Stimulated activated CD8-positive, alpha-beta memory T cell treated with anti-CD3 and anti-CD28 coated beads, Interleukin-12 subunit alpha, Interleukin-12 subunit beta, amount 100 ng/mL, for 24 hours (primary cell): Measurements from ENCODE around the gene DPPA5.
"Not testable (repeated sequence)": the region's sequence is repeated elsewhere in the genome, so short reads cannot be mapped to it uniquely, and the experiment has no call there.

ENCODE experiments used
- DNase-seq: peaks from one replicate; pipeline ENCODE4 v3.0.0-alpha.2; 2020; ENCODE audit errors: extremely low read depth

The DPPA5 gene

DNA sequence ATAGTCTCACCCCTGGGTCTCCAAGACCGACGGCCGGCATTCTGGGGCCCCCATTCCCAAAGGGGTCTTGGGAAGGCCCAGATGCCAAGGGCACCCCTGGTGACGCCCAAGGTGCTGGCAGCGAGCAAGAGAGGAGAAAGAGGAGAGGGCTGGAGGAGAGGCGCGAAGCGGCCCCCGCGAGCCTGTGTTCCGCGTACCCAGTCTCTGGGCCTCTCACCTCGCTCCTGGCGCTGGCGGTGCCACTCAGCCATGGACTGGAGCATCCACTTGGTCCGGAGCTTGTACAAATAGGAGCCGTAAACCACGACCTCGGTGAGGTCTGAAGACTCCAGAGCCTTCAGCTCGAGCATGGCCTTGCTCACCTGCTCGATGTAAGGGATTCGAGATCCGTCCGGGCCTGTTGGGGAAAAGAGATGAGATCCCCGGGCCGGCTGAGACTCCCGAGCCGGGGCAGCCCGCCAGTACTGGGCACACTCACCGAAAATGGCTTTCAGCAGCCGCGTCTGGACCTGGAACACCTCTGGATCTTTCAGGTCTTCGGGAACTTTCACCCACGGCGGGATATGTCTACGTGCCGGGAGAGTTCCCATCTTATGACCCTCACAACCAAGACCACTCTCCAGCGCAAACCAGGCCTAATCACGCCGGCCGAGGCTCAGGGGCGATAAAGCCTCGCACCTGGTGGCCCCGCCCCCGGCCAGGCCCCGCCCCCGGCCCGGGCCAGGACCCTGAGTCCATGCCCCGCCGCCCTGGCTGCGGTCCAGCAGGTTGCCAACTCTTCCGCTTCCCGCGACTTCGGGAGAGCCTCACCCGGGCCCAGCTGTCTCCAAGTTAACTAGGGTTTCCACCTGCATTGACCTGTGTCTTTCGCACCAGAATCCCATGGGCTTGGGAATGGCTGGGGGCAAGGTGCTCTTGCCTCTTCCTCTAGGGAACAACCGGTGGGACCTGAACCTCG is at the start of gene DPPA5:
TSS of gene DPPA5 (minus strand) at position 641 of the 958 bp plus-strand sequence. CDS start at position 590, 51 bp downstream.
- no peak for DNase-seq

GRCh38 chr6:73400656-73401055 is 46.6 kb upstream of the DPPA5 start:
- no peak for DNase-seq

DNA sequence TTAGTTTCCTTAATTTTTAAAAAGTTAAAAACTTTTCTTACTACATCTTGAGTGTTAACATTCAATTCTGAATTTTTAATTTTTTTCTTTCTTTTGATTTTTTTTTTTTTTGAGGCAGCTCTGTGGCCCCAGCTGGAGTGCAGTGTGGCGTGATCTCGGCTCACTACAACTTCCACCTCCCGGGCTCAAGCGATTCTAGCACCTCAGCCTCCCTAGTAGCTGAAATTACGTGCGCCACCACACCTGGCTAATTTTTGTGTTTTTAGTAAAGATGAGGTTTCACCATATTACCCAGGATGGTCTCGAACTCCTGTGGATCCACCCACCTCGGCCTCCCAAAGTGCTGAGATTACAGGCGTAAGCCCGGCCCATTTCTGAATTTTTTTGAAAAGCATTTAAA is 41.8 kb upstream of the DPPA5 start:
- DNase-seq, result no peak

GRCh38 chr6:73394577-73395354 is 40.7 kb upstream of the DPPA5 start, which contains the start of gene DDX43:
TSS of gene DDX43 (plus strand) at chr6:73394828. CDS start at chr6:73394906, 78 bp downstream.
- no peak for DNase-seq

DNA sequence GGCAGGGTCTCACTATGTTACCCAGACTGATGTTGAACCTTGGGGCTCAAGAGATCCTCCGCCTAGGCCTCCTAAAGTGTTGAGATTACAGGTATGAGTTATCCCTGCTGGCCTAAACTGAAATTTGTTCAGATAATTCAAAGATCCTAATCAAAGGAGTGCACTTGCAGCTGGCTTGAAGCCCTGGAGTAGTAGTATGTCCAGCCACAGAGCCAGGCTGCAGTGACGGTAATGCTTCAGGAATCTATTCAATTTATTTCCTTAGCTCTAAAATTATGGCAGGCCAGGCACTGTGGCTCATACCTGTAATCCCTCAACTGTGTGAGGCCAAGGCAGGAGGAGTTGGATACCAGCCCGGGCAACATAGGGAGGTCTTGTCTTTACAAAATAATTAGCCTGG is 39.2 kb upstream of the DPPA5 start:
- DNase-seq, result no peak

- not testable (repeated sequence) for DNase-seq
These were observed 38.1 kb upstream of the DPPA5 start for GRCh38 chr6:73392188-73392587.

- DNase-seq, result no peak
These were observed 37.6 kb upstream of the DPPA5 start for GRCh38 chr6:73391675-73392074.

- DNase-seq, result no peak
These were observed 35.8 kb upstream of the DPPA5 start for GRCh38 chr6:73389854-73390253.

DNA sequence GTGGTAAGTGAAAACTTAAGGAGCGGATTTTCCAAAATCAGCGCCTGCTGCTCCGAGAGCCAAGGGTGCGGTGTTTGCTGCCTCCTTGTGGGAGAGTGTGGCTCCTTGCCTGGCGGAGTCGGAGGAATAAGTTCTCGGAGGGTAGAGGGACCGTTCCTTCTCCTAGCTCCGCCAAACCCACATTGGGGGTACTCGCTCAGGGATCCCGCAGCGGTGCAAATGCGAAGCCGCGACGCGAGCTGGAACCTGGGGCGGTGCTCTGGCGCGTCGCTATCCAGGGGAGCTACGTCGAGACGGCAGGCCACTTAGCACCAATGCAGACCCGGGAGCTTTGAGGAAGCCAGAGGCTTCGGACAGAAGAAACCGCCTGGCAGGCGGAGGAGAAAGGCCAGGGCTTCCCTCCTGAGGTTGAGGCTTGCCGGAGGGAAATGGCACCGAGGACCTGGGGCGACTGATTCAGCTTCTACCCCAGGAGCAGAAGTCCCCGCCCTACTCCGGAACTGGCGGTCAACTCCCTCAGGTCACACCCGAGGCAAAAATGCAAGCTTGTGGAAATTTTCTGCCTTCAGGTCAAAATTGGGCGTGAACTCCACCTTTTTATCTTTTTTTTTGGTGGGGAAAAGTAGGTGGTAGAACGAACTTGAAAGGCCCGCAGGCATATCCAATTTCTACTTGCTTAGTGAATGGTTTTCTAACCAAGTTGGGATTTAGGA is 34.9 kb upstream of the DPPA5 start:
- DNase-seq, result no peak

DNA sequence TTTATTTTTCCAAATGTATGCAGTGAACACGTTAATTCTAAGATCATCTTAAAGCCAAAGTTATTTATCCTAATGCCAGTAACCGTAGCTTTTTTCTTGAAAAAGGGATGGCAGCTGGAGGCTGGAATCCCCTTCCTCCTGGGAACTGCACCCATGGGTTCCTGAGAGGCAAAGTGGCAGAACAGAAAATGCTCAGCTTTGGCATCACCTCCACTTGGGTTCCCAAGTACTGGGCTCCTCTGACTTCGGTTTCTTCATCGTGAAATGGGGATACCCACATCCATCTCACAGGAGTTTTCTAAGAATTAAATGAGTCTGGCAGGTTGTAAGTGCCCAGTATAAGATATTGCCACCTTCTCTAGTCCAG is 34.3 kb upstream of the DPPA5 start:
- no peak for DNase-seq

DNA sequence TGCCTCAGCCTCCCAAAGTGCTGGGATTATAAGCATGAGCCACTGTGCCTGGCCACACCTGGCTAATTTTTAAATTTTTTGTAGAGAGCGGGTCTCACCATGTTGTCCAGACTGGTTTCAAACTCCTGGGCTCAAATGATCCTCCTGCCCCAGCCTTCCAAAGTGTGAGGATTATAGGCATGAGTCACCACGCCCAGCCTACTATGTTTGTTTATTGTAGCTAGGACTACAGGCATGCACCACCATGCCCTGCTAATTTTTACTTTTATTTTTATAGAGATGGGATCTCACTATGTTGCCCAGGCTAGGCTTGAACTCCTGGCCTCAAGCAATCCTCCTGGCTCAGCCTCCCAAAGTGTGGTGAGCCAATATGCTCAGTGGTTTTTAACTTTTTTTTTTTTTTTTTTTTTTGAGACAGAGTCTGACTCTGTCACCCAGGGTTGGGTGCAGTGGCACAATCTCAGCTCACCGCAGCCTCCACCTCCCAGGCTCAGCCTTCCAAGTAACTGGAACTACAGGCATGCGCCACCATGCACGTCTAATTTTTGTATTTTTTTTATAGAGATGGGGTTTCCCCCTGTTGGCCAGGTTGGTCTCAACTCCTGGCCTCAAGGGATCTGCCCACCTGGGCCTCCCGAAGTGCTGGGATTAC is 28.5 kb upstream of the DPPA5 start:
- DNase-seq, result no peak

DNA sequence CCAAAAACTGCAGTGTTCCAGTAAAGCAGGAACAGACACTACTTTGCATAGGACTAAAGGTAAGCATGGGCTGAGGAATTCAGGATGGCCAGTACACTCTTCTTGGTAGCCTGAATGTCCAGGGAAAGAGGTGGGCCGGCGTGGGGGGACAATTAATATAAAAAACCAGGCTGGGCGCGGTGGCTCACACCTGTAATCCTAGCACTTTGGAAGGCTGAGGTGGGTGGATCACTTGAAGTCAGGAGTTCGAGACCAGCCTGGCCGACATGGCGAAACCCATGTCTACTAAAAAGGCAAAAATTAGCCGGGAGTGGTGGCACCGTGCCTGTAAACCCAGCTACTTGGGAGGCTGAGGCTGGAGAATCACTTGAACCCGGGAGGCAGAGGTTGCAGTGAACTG is 27.5 kb upstream of the DPPA5 start:
- DNase-seq, result not testable (repeated sequence)

GRCh38 chr6:73377225-73377624 is 23.1 kb upstream of the DPPA5 start:
- no peak for DNase-seq

DNA sequence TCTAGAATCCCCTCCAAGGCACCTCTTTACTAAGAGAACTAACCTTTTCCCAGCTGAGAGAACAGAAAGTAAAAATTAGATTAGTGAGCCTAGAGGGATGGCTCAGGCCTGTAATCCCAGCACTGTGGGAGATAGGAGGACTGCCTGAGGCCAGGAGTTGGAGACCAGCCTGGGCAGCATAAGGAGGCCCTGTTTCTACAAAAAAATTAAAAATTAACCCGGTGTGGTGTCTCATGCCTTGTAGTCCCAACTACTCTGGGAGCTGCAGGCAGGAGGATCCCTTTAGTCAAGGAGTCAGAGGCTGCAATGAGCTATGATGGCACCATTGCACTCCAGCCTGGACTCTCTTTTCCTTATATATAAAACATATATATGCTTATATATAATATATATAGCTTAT is 21.1 kb upstream of the DPPA5 start:
- DNase-seq, result no peak

DNA sequence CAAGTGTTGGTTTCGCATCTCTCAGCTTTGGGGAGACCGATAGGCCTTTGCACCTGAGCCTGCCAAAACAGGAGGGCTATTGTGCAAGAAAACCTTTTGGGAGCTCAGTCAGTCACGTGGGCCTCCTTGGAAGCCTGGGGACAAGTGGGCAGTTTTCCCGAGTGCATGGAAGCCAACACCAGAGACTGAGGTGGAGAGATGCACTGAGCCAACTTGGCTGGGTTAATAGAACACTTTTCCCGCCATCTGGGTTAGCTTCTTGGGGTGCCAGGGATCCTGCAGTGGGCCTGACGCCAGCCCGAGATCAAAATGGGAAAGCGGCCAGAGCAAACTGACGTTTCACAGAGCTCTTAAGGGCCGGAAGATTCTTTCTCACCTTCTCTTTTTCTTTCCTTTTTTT is 18.4 kb upstream of the DPPA5 start:
- DNase-seq, result no peak

DNA sequence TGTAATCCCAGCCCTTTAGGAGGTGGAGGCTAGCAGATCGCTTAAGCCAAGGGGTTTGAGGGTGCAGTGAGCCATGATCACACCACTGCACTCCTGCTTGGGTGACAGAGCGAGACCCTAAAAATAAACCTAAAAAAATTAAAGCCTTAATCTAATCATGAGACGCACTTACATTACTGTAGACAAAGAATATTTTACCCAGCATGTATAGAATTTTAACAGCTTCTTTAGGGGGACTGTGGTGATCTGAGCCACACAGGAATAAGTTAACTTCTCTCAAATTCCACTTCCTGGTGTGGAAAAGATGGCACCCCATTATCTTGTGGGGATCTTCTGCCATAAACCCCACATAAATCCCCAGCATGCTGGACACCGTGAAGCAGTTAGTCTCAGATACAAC is 17.9 kb upstream of the DPPA5 start:
- no peak for DNase-seq

- DNase-seq, result no peak
These were observed 15.5 kb upstream of the DPPA5 start, which contains the start of gene OOEP for GRCh38 chr6:73369563-73369962. TSS of gene OOEP (minus strand) at chr6:73369897. CDS start at chr6:73369792, 105 bp downstream.

GRCh38 chr6:73369157-73369556 is 15.1 kb upstream of the DPPA5 start:
- no peak for DNase-seq

DNA sequence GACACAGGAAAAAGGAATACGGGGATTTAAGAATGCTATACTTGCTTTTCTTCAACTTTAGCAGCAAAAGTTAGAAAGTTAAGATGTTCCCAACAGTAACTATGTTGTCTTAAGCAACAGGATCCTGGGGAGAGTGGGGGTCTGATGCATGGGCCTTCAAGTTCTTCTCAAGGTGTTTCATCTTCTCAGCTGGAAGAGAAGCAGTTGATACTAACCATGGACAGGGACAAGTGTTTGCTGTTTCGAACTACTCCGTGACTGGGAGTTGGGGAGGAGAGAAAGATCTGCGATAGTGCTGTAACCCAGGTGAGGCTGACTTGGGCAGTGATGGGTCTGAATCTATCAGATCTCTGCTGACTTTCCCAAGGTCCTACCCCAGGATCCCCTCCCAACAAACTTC is 14.6 kb upstream of the DPPA5 start:
- no peak for DNase-seq

- no peak for DNase-seq
These were observed 13.8 kb upstream of the DPPA5 start for GRCh38 chr6:73367761-73368355.

GRCh38 chr6:73364549-73364948 is 10.5 kb upstream of the DPPA5 start:
- no peak for DNase-seq
